ENCODE results near the gene ASB4. TPM values are rescaled to one million over a fixed set of nuclear protein-coding genes. Genes with fewer than 3 reads are reported as not detected.
"Not testable (repeated sequence)": the region's sequence is repeated elsewhere in the genome, so short reads cannot be mapped to it uniquely, and the experiment has no call there.

The ASB4 gene, protein sequence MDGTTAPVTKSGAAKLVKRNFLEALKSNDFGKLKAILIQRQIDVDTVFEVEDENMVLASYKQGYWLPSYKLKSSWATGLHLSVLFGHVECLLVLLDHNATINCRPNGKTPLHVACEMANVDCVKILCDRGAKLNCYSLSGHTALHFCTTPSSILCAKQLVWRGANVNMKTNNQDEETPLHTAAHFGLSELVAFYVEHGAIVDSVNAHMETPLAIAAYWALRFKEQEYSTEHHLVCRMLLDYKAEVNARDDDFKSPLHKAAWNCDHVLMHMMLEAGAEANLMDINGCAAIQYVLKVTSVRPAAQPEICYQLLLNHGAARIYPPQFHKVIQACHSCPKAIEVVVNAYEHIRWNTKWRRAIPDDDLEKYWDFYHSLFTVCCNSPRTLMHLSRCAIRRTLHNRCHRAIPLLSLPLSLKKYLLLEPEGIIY
- total RNA-seq (1 to 10 TPM; 1.2 to 3.8 (median 2.6) TPM), polyA plus RNA-seq (1.4 TPM)
- long read RNA-seq, donor 1, partial matches to known transcripts = 0 of 3 reads
- long read RNA-seq, donor 1, other reads (novel, unspliced or antisense) = 1 of 3 reads
- long read RNA-seq, donor 2, partial matches to known transcripts = 0 of 2 reads
- long read RNA-seq, donor 2, other reads (novel, unspliced or antisense) = 1 of 2 reads
- long read RNA-seq, donor 3, partial matches to known transcripts = 0 of 4 reads
- long read RNA-seq, donor 3, other reads (novel, unspliced or antisense) = 1 of 4 reads
- long read RNA-seq, donor 4, partial matches to known transcripts = 0 of 2 reads
- long read RNA-seq, donor 4, other reads (novel, unspliced or antisense) = 0 of 2 reads

DNA sequence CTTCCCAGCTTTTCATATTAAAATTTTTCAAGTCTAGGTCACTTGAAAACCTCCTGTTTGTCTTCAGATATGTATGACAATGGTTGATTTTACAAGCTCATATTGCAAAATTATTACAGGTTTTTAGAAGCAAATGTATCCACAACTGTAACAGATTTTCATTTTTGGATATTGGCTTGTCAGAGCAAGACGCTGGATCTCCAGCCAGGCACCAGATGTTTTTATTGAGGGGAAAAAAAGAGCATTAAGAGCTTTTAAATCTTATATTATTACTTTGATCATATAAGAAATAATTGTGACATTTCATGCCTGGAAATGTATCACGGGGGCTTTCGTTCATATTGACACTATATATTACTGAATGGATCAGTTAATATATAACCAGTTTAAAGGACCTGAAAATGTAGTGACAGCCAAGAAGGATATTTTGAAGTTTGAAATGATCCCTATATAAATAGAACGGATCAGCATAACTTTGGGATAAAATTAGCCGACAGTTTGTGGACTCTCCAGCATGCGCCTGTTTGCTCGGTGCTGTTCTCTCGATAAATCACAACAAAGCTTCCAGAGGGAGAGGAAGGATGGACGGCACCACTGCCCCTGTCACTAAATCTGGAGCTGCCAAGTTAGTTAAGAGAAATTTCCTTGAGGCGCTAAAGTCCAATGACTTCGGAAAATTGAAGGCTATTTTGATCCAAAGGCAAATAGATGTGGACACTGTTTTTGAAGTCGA is at the start of gene ASB4:
TSS of gene ASB4 (plus strand) at position 553 of the 733 bp plus-strand sequence. CDS start at position 582, 29 bp downstream.
- no peaks in the 10 kb centered on the region for H3K27me3 ChIP-seq (ENCODE audit: control insufficient read depth, insufficient read depth)
- no peak within 1 kb of the TSS for H3K27ac ChIP-seq (ENCODE audit: low read length)
- H3K4me1 ChIP-seq (ENCODE audit: control insufficient read depth, insufficient read depth, low read length) = no peaks in the 10 kb centered on the region
- intact Hi-C loops (cut with DNase I) = loop anchor here in 1 of 4 donors (10.0 kb wide), 1 partner anchor 1031 kb away; no protein-coding TSS in a partner anchor
- WGBS = 60% methylated on average over 12 of the region's 12 CpGs
- ATAC-seq (peak in 1 of 2 donors; percentile 64), DNase-seq (no peak)
- H3K4me3 ChIP-seq (ENCODE audit: low read length) = peak within 1 kb of the TSS; percentile 18
- no peaks in the 10 kb centered on the region for H3K9me3 ChIP-seq (ENCODE audit: control insufficient read depth, low read length)

DNA sequence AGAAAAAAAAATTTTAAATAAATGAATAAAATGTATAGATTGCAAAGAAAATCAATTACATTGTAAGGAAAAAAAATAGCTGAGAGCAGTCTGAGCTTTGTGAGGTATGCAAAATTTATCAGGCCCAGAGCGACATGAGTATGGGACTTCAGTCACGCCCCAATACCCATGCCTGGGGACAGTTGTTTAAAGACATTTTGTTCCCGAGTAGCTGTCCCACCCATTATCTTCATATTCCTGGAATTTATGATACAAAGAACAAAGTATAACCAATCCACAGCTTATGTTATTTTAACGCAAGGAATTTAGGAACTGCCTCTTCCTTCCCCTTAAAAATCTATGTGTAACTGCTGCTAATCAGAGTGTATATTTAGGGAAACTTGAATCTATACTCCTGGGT is 49.3 kb upstream of the ASB4 start:
- Histone ChIP-seq H3K4me1 (ENCODE audit: control insufficient read depth, insufficient read depth, low read length) (peaks cover 2% of the 10 kb centered on the region), H3K27me3 (ENCODE audit: control insufficient read depth, insufficient read depth) (no peaks in the 10 kb centered on the region), H3K4me3 (ENCODE audit: low read length) (no peak overlapping the region), H3K27ac (ENCODE audit: low read length) (no peak overlapping the region), H3K9me3 (ENCODE audit: control insufficient read depth, low read length) (no peaks in the 10 kb centered on the region)
- no peak for ATAC-seq
- DNase-seq = no peak
- WGBS = 67% methylated on average over 4 of the region's 4 CpGs
- intact Hi-C loops (cut with DNase I) = no loop called here

DNA sequence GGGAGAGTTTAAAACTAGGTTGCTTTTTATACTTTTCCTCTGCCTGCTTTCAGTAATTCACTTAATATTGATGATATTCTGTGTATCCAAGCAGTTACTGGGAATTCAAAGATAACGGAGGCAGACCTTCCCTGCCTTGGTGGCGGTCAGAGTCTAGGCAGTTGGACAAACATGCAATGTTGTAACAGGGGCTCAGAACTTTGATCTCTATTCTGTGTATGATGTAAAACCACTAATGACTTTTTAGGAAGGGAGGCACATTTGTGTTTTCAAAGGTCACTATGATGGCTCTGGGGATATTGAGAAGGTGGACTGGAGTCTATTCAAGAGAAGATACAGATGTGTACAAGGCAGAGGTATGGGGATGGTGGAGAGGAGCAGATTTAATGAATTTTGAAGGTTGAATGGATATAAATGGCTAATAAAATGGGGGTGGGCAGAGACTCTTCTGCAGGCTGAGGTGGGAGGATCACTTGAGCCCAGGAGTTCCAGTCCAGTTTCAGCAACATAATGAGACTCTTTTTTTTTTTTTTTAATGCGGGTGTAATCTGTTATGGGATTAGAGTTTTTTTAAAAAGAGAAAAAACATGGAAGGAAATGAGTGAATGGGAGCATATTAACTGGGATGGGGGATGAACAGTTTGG is 45.2 kb upstream of the ASB4 start:
- Histone ChIP-seq H3K9me3 (ENCODE audit: control insufficient read depth, low read length) (no peaks in the 10 kb centered on the region), H3K4me1 (ENCODE audit: control insufficient read depth, insufficient read depth, low read length) (no peaks in the 10 kb centered on the region), H3K27me3 (ENCODE audit: control insufficient read depth, insufficient read depth) (no peaks in the 10 kb centered on the region), H3K27ac (ENCODE audit: low read length) (no peak overlapping the region), H3K4me3 (ENCODE audit: low read length) (no peak overlapping the region)
- no peak for DNase-seq
- intact Hi-C loops (cut with DNase I) = no loop called here
- ATAC-seq = no peak
- 91% methylated on average over 3 of the region's 3 CpGs for WGBS

DNA sequence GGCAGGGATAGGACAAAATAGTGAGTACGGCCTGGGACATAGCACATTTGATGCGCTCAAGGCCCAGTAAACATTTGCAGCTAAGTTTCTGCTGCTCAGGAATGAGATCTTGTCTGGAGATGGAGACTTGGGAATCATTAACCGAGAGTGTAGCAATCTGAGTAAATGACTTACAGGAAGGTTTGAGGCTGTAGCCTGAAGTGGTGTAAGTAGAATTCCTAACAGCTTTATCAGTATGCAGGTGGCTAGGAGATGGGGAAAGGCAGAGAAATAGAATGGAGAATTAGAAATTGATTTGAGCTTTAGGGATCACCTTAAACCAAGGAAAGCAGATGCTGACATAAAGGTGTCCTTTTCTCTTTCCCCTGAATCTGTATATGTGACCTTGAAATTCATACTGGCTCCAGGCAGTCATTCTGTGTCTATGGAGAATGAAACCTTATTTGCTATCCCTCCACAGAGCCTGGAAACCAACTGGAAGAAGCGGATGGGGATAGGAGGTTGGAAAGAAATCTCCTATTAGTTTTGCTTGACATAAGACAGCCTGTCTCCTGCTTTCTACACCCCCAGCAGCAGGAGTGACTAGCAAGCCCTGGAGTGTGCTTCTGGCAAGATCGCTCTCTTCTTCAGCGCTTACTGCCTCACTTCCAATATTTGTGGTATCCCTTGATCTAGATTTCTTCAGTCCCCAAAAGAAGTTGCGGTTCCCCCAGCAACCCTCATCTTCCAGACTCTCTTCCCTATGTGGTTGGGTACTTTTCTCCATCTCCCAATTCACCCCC is 44.5 kb upstream of the ASB4 start:
- no peak overlapping the region for H3K27ac ChIP-seq (ENCODE audit: low read length)
- H3K4me1 ChIP-seq (ENCODE audit: control insufficient read depth, insufficient read depth, low read length) = no peaks in the 10 kb centered on the region
- 79% methylated on average over 7 of the region's 7 CpGs for WGBS
- no peaks in the 10 kb centered on the region for H3K27me3 ChIP-seq (ENCODE audit: control insufficient read depth, insufficient read depth)
- ATAC-seq = no peak
- no peaks in the 10 kb centered on the region for H3K9me3 ChIP-seq (ENCODE audit: control insufficient read depth, low read length)
- no peak for DNase-seq
- intact Hi-C loops (cut with DNase I) = no loop called here
- no peak overlapping the region for H3K4me3 ChIP-seq (ENCODE audit: low read length)

DNA sequence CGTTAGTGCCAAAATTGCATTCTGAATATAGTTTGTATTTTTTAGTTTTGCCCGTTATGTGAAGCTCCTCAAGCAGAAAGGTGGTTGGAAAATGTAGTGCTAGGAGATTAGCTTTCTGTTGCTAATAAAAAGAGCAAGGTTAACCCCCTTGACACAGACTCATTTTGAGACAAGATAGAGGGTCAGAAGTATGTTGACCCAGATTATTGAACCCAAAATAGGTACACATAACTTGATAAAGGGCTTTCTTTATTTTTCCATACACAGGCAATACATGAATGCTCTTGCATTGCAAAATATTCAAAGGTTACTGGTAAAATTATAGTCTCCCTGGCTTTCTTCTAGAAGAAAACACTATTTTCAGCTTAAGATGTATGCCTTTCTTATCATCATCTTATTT is 40.9 kb upstream of the ASB4 start:
- Histone ChIP-seq H3K27me3 (ENCODE audit: control insufficient read depth, insufficient read depth) (no peaks in the 10 kb centered on the region), H3K27ac (ENCODE audit: low read length) (no peak overlapping the region), H3K4me3 (ENCODE audit: low read length) (no peak overlapping the region), H3K4me1 (ENCODE audit: control insufficient read depth, insufficient read depth, low read length) (no peaks in the 10 kb centered on the region), H3K9me3 (ENCODE audit: control insufficient read depth, low read length) (no peaks in the 10 kb centered on the region)
- ATAC-seq (no peak), DNase-seq (no peak)
- 69% methylated on average over 2 of the region's 2 CpGs for WGBS
- intact Hi-C loops (cut with DNase I) = no loop called here

- intact Hi-C loops (cut with DNase I) = no loop called here
- 93% methylated on average over 3 of the region's 3 CpGs for WGBS
- no peak overlapping the region for H3K4me3 ChIP-seq (ENCODE audit: low read length)
- no peak for ATAC-seq
- no peaks in the 10 kb centered on the region for H3K9me3 ChIP-seq (ENCODE audit: control insufficient read depth, low read length)
- H3K27me3 ChIP-seq (ENCODE audit: control insufficient read depth, insufficient read depth) = no peaks in the 10 kb centered on the region
- H3K4me1 ChIP-seq (ENCODE audit: control insufficient read depth, insufficient read depth, low read length) = no peaks in the 10 kb centered on the region
- H3K27ac ChIP-seq (ENCODE audit: low read length) = no peak overlapping the region
- no peak for DNase-seq
Observed at GRCh38 chr7:95446618-95447017, 39.1 kb upstream of the ASB4 start.

DNA sequence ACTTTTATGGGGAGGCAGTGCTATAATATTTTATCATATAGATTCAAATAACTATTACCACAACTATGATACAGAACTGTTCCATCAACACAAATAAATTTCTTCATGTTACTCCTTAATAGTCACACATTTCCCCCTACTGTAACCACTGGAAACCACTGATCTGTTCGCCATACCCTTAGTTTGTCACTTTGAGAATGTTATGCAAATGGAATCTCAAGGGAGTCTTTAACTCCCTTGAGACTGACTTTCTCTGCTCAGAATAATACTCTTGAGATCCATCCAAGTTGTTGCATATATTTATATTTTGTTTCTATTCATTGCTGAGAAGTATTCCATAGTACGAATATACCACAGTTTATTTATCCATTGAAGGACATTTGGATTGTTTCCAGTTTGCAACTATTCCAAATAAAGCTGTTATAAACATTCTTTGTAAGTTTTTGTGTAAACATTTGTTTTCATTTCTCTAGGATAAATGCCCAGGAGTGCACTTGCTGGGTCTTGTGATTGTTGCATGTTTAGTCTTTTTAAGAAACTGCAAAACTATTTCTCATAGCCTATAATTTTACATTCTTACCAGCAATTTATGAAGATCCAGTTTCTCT is 31.2 kb upstream of the ASB4 start:
- DNase-seq (no peak), ATAC-seq (no peak)
- H3K4me1 ChIP-seq (ENCODE audit: control insufficient read depth, insufficient read depth, low read length) = no peaks in the 10 kb centered on the region
- no peak overlapping the region for H3K27ac ChIP-seq (ENCODE audit: low read length)
- intact Hi-C loops (cut with DNase I) = no loop called here
- no peaks in the 10 kb centered on the region for H3K9me3 ChIP-seq (ENCODE audit: control insufficient read depth, low read length)
- WGBS = 79% methylated on average over 2 of the region's 2 CpGs
- no peaks in the 10 kb centered on the region for H3K27me3 ChIP-seq (ENCODE audit: control insufficient read depth, insufficient read depth)
- H3K4me3 ChIP-seq (ENCODE audit: low read length) = no peak overlapping the region

DNA sequence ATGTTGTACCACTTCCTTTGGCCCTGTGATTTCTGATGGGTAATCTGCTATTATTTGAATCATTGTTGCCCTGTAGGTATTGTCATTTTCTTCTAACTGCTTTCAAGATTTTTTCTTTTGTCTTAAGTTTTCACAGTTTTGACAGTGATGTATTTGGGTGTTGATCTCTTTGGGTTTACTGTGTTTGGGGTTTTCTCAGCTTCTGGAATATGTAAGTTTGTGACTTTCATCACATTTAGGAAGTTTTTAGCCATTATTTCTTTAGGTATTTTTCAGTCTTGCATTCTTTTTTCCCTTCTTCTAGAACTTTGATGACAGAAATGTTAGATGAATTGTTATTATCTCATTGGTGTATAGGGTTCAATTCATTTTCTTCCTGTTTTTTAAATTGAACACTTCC is 27.8 kb upstream of the ASB4 start:
- Histone ChIP-seq H3K4me3 (ENCODE audit: low read length) (no peak overlapping the region), H3K27me3 (ENCODE audit: control insufficient read depth, insufficient read depth) (no peaks in the 10 kb centered on the region)
- no peak for ATAC-seq

DNA sequence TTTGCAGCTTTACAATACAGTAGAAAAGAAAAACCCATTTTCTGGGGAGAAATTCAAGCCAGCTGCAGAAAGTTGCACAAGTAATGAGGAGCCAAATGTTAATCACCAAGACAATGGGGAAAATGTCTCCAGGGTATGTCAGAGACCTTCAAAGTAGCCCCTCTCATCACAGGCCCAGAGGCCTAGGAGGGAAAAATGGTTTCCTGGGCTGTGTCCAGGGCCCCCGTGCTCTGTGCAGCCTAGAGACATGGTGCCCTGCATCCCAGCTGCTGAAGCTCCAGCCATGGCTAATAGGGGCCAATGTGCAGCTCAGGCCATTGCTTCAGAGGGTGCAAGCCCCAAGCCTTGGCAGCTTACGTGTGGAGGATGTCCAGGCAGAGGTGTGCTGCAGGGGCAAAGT is 25.1 kb upstream of the ASB4 start:
- ATAC-seq; H3K4me3 ChIP-seq (ENCODE audit: low read length); H3K4me1 ChIP-seq (ENCODE audit: control insufficient read depth, insufficient read depth, low read length); intact Hi-C loops (cut with DNase I); H3K27ac ChIP-seq (ENCODE audit: low read length); H3K27me3 ChIP-seq (ENCODE audit: control insufficient read depth, insufficient read depth); DNase-seq; H3K9me3 ChIP-seq (ENCODE audit: control insufficient read depth, low read length): not testable (repeated sequence)
- 92% methylated on average over 2 of the region's 2 CpGs for WGBS

More for the DNA sequence above, 27.8 kb upstream of the ASB4 start:
- Histone ChIP-seq H3K4me1 (ENCODE audit: control insufficient read depth, insufficient read depth, low read length) (no peaks in the 10 kb centered on the region), H3K9me3 (ENCODE audit: control insufficient read depth, low read length) (no peaks in the 10 kb centered on the region), H3K27ac (ENCODE audit: low read length) (no peak overlapping the region)
- intact Hi-C loops (cut with DNase I) = no loop called here
- DNase-seq = no peak

Data from right cardiac atrium (tissue), 5 donors.